Kidney (tissue), 14 donors: ENCODE measurements around the gene TRIO. TPM values are rescaled to one million over a fixed set of nuclear protein-coding genes. Genes with fewer than 3 reads are reported as not detected.

ENCODE experiments used
- DNase-seq, 5 donors: peaks; one replicate each; pipeline ENCODE4 v3.0.0-alpha.2; 2013 to 2020
- FAIRE-seq: peaks from 2 replicates; lab custom pipeline; 2012; peaks lifted over from hg19 to GRCh38; lab: Jason Lieb, UNC
- H3K27ac ChIP-seq, 2 donors: one replicate each; pipeline ENCODE4 v1.7.0; 2013; ENCODE audit warnings: low read depth in 2 of 2, low read length in 2 of 2, inconsistent platforms in 1 of 2
- H3K27me3 ChIP-seq: one replicate; pipeline ENCODE4 v1.7.1; 2013; ENCODE audit warnings: low read length, inconsistent platforms; ENCODE audit not compliant: control insufficient read depth, insufficient read depth
- H3K36me3 ChIP-seq, 3 donors: one replicate each; pipeline versions ENCODE4 v1.7.0 to v1.7.1; 2013; ENCODE audit warnings: low read length in 3 of 3, control low read depth in 1 of 3, inconsistent platforms in 1 of 3; ENCODE audit not compliant: insufficient read depth in 3 of 3, control insufficient read depth in 2 of 3
- H3K4me1 ChIP-seq, 3 donors: one replicate each; pipeline versions ENCODE4 v1.7.0 to v1.7.1; 2013; ENCODE audit warnings: low read length in 3 of 3, inconsistent platforms in 1 of 3, low read depth in 1 of 3; ENCODE audit not compliant: control insufficient read depth in 2 of 3, insufficient read depth in 2 of 3
- H3K4me3 ChIP-seq, 3 donors: one replicate each; pipeline versions ENCODE4 v1.7.0 to v1.8.1; 2013; ENCODE audit warnings: low read length in 3 of 3, control low read depth in 1 of 3, inconsistent platforms in 1 of 3
- H3K9ac ChIP-seq, 3 donors: one replicate each; pipeline versions ENCODE4 v1.7.0 to v1.7.1; 2013; ENCODE audit warnings: low read length in 3 of 3, control low read depth in 1 of 3, inconsistent platforms in 1 of 3
- H3K9me3 ChIP-seq, 3 donors: one replicate each; pipeline versions ENCODE4 v1.7.0 to v1.7.1; 2013; ENCODE audit warnings: low read length in 3 of 3, control low read depth in 1 of 3, inconsistent platforms in 1 of 3; ENCODE audit not compliant: control insufficient read depth in 2 of 3, insufficient read depth in 1 of 3
- CTCF ChIP-seq: IDR thresholded peaks from 3 replicates; pipeline ENCODE4 v1.5.1; 2012; ENCODE audit warnings: mild to moderate bottlenecking, moderate library complexity, borderline replicate concordance; ENCODE audit not compliant: insufficient read depth; ENCODE audit errors: extremely low read depth
- intact Hi-C: fragments of 100-400 bp; cut with DNase I; formaldehyde crosslinking; loops from one replicate; pipeline ENCODE4 v1.11.1; 2022
- polyA plus RNA-seq: library from polyadenylated mRNA; stranded (reverse); fragments of 350-450 nt; fragmentation: Illumina TruSeq; extraction: RNeasy Lipid Tissue Mini Kit (QIAGEN cat#74804); gene quantifications from one replicate; pipeline ENCODE4 v1.2.3, GENCODE V29; 2014; ENCODE audit warnings: low read depth, low replicate concordance; ENCODE audit not compliant: insufficient read depth
- total RNA-seq: library from RNA; stranded (reverse); fragmentation: NEBNext Ultra II Directional; extraction: Animal tissue kit (Norgen Biotek cat#: 25700); gene quantifications from one replicate; pipeline ENCODE4 v1.2.1, GENCODE V29; 2021
- donor health status: control.
- donor health status: control.
- donor health status: control.
- donor health status: control.
- donor health status: control.
- donor health status: DM: yes; HTN: yes; CAD: no.
- donor health status: Normal renal cell carcinoma (clear cell type).

Gene TRIO
- total and polyA plus RNA-seq, 2 donors from 2014 or later = 9.5 to 149 TPM

GRCh38 chr5:14286574-14287421, 143.7 kb downstream of the TRIO start:
- DNase-seq (no peak), FAIRE-seq (no peak)
- Histone ChIP-seq H3K27ac (no peak overlapping the region), H3K4me3 (no peak overlapping the region), H3K36me3 (peaks cover 0 to 16% (median 10%) of the 10 kb centered on the region in 3 donors), H3K9me3 (no peaks in the 10 kb centered on the region), H3K27me3 (no peaks in the 10 kb centered on the region), H3K4me1 (peaks cover 0 to 5% (median 0%) of the 10 kb centered on the region in 3 donors), H3K9ac (no peak overlapping the region)
- no peak for TF ChIP-seq CTCF
- intact Hi-C loops = no loop called here

- Histone ChIP-seq H3K36me3 (peaks cover 0 to 25% (median 10%) of the 10 kb centered on the region in 3 donors), H3K9me3 (no peaks in the 10 kb centered on the region), H3K4me3 (no peak overlapping the region), H3K4me1 (no peaks in the 10 kb centered on the region), H3K27ac (no peak overlapping the region), H3K27me3 (no peaks in the 10 kb centered on the region), H3K9ac (no peak overlapping the region)
- no peak for FAIRE-seq
- no peak for DNase-seq
- TF ChIP-seq CTCF = no peak
- intact Hi-C loops = no loop called here
Observed at GRCh38 chr5:14292766-14293658, 149.9 kb downstream of the TRIO start.

DNA sequence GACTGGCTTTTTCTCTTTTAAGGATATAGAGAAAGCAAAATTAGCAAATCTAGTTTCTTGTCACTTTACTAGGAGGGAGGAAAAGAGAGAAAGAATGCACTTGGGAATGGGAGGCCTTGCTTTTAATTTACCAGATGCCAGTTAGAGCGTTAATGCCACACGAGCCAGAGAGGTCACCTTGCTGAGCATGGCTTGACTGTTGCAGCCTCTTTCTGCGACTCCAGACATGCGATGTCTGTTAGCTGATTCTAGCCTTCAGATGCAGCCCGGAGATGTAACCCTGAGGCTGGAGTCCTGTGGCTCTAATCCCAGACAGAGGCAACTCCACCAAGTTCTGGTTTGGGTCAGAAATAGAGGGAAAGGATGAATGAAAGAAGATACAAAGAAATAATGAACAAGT, 152.5 kb downstream of the TRIO start:
- H3K27me3 ChIP-seq = no peaks in the 10 kb centered on the region
- no peak for DNase-seq
- H3K4me1 ChIP-seq = no peaks in the 10 kb centered on the region
- FAIRE-seq = no peak
- peaks cover 0 to 31% (median 12%) of the 10 kb centered on the region in 3 donors for H3K36me3 ChIP-seq
- no peak overlapping the region for H3K27ac ChIP-seq
- H3K4me3 ChIP-seq = no peak overlapping the region
- no peak overlapping the region for H3K9ac ChIP-seq
- H3K9me3 ChIP-seq = no peaks in the 10 kb centered on the region
- intact Hi-C loops = no loop called here
- no peak for TF ChIP-seq CTCF
